Measurements from ENCODE around the gene MEI1. TPM values are rescaled to one million over a fixed set of nuclear protein-coding genes. Genes with fewer than 3 reads are reported as not detected.

The MEI1 gene
- total RNA-seq, 4 donors from 2014 or later: under 0.01 to 1.8 (median 0.44) TPM; not detected in 1

DNA sequence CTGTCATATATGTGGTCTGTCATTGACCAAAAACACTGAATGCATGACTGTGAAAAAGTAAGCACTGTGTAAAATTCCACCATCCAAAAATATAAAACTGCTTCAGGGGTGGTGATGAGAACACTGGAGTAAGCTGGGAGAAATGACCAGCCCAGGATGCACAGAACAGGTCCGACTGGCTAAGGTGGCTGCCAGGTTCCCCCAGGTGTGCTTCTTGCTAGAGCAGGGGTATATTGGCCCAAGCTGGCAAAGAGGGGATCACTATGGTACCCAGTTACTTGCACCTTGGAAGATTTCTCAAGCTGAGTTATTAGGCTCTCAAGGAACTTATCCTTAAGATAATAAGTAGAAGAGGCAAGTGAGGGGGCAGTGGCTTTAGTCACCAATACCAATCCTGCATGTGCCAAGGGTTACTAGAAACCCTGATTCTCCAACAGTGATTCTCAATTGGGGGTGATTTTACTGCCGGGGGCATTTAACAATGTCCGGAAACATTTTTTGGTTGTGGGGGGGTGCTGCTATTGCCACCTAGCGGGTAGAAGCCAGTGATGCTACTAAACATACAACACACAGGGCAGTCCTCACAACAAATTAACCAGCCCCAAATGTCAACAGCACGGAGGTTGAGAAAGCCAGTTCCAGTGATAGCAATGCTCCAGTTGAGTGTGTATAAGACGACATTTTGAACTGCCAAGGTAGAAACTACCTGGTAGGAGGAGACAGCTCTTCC, 26.4 kb upstream of the MEI1 start:
- Histone ChIP-seq H3K4me1 (no peaks in the 10 kb centered on the region), H3K4me3 (no peak overlapping the region), H3K9me3 (no peaks in the 10 kb centered on the region), H3K27ac (no peak overlapping the region), H3K36me3 (peaks cover 0 to 51% (median 6%) of the 10 kb centered on the region in 3 donors), H3K27me3 (no peaks in the 10 kb centered on the region)
- 64 to 85% methylated on average over 6 of the region's 6 CpGs for WGBS, 2 donors
- TF ChIP-seq POLR2A (IDR thresholded peaks at IDR 0.05) (no peak), CTCF (IDR thresholded peaks at IDR 0.05) (peak in 2 of 5 experiments; percentile 7 to 16), EP300 (IDR thresholded peaks at IDR 0.05) (no peak)
- no peak for DNase-seq (ENCODE audit: low spot score in 2 of 2)

- no peaks in the 10 kb centered on the region for H3K9me3 ChIP-seq
- H3K27me3 ChIP-seq: no peaks in the 10 kb centered on the region
- no peak overlapping the region for H3K27ac ChIP-seq
- H3K36me3 ChIP-seq: peaks cover 0 to 71% (median 9%) of the 10 kb centered on the region in 3 donors
- 87 to 90% methylated on average over 12 of the region's 12 CpGs for WGBS, 2 donors
- TF ChIP-seq CTCF (IDR thresholded peaks at IDR 0.05): no peak
- TF ChIP-seq POLR2A (IDR thresholded peaks at IDR 0.05): no peak
- no peak for TF ChIP-seq EP300 (IDR thresholded peaks at IDR 0.05)
- H3K4me3 ChIP-seq: no peak overlapping the region
- no peaks in the 10 kb centered on the region for H3K4me1 ChIP-seq
- no peak for DNase-seq (ENCODE audit: low spot score in 2 of 2)
Measured at GRCh38 chr22:41674846-41675340, 24.4 kb upstream of the MEI1 start.

DNA sequence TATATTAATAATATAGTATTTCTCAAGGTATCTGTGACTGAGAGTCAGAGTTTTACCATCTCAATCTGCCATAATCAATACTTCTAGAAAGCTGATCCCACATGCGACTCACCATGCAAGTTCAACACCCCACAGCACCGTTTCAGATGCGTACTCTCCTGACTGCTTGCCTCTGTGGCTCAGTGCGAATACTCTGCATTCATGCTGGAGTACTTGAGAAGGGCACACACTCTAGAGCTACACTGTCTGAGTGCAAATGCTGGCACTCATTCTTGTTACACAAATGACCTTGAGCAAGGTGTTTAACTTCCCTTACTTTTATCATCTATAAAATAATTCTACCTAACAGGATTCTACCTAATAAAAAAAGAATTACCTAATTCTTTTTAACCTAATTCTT, 23.2 kb upstream of the MEI1 start:
- H3K27me3 ChIP-seq: no peaks in the 10 kb centered on the region
- no peak overlapping the region for H3K27ac ChIP-seq
- no peak for TF ChIP-seq EP300 (IDR thresholded peaks at IDR 0.05)
- no peak for TF ChIP-seq CTCF (IDR thresholded peaks at IDR 0.05)
- TF ChIP-seq POLR2A (IDR thresholded peaks at IDR 0.05): no peak
- no peak for DNase-seq (ENCODE audit: low spot score in 2 of 2)
- H3K4me1 ChIP-seq: peaks cover 0 to 1% (median 0%) of the 10 kb centered on the region in 4 donors
- 94 to 96% methylated on average over 4 of the region's 4 CpGs for WGBS, 2 donors
- H3K36me3 ChIP-seq: peaks cover 0 to 82% (median 13%) of the 10 kb centered on the region in 3 donors
- H3K4me3 ChIP-seq: no peak overlapping the region
- H3K9me3 ChIP-seq: no peaks in the 10 kb centered on the region

- peak overlapping the region; percentile 43 to 62 (median 52) for H3K4me3 ChIP-seq
Measured at GRCh38 chr22:41681616-41682015, 17.7 kb upstream of the MEI1 start.

More at GRCh38 chr22:41681616-41682015, 17.7 kb upstream of the MEI1 start:
- peaks cover 0 to 19% (median 0%) of the 10 kb centered on the region in 4 donors for H3K4me1 ChIP-seq
- WGBS, 2 donors: 58 to 63% methylated on average over 14 of the region's 14 CpGs
- peaks cover 0 to 46% (median 7%) of the 10 kb centered on the region in 3 donors for H3K36me3 ChIP-seq
- peak overlapping the region in 2 of 4 donors; percentile 87 to 90 for H3K27ac ChIP-seq
- no peaks in the 10 kb centered on the region for H3K9me3 ChIP-seq
- no peak for DNase-seq (ENCODE audit: low spot score in 2 of 2)
- TF ChIP-seq POLR2A (IDR thresholded peaks at IDR 0.05): no peak
- no peak for TF ChIP-seq CTCF (IDR thresholded peaks at IDR 0.05)
- no peak for TF ChIP-seq EP300 (IDR thresholded peaks at IDR 0.05)
- H3K27me3 ChIP-seq: no peaks in the 10 kb centered on the region
